GM12878 (cell line): Measurements from ENCODE around the gene KRTAP13-1. TPM values are rescaled to one million over a fixed set of nuclear protein-coding genes. Genes with fewer than 3 reads are reported as not detected.

Source experiments
- ATAC-seq: fragments of 200-7000 bp; cut with Tn5 transposase; 3 replicates; pipeline ENCODE4 v1.9.1; 2020; ENCODE audit warnings: mild to moderate bottlenecking, moderate library complexity
- BruUV-seq: library from RNA; stranded (reverse); fragments of 400-500 nt; replicated peaks from 2 replicates; lab custom pipeline; 2021; lab: Mats Ljungman, UMichigan
- CTCF ChIA-PET: fragments of 300-600 bp; sonication (Branson Sonifier 250); formaldehyde crosslinking; extraction: SDS; loops from one replicate; lab custom pipeline; 2021; ENCODE audit warnings: inconsistent platforms; lab: Yijun Ruan, JAX
- POLR2A ChIA-PET: fragments of 350-600 bp; formaldehyde crosslinking; extraction: SDS; loops from one replicate; lab custom pipeline; 2021; ENCODE audit warnings: inconsistent platforms; lab: Charles Lee
- RAD21 ChIA-PET: fragments of 300-600 bp; sonication (Branson Sonifier 250); formaldehyde crosslinking; loops from one replicate; lab custom pipeline; 2023; ENCODE audit warnings: antibody characterized with exemption; ENCODE audit not compliant: unreplicated experiment; lab: Charles Lee
- SMC1A ChIA-PET: fragments of 300-600 bp; sonication (Branson Sonifier 250); formaldehyde crosslinking; loops from one replicate; lab custom pipeline; 2023; ENCODE audit not compliant: unreplicated experiment, uncharacterized antibody; lab: Charles Lee
- DNase-seq: peaks from one replicate; pipeline ENCODE4 v3.0.0-alpha.2; 2011; ENCODE audit warnings: low read depth, low spot score
- FAIRE-seq: peaks from 3 replicates; lab custom pipeline; 2011; peaks lifted over from hg19 to GRCh38; lab: Jason Lieb, UNC
- H2AFZ ChIP-seq: 2 replicates; pipeline ENCODE4 v1.6.0; 2011; ENCODE audit warnings: low read depth, low read length, control low read depth; ENCODE audit not compliant: control insufficient read depth
- H3K27ac ChIP-seq: 2 replicates; pipeline ENCODE4 v1.5.1; 2011; ENCODE audit warnings: control low read depth; ENCODE audit not compliant: control insufficient read depth, insufficient read depth
- H3K27me3 ChIP-seq, 2 experiments: replicated peaks in 1 of 2; 2 replicates each; pipeline versions ENCODE4 v1.6.0 to v1.6.1; 2011; ENCODE audit warnings: low read length in 1 of 2; ENCODE audit not compliant: control insufficient read depth in 2 of 2, insufficient read depth in 2 of 2
- H3K36me3 ChIP-seq, 2 experiments: 2 replicates each; pipeline ENCODE4 v1.5.1; 2011; ENCODE audit warnings: low read length in 1 of 2; ENCODE audit not compliant: control insufficient read depth in 2 of 2, insufficient read depth in 2 of 2
- H3K4me1 ChIP-seq: 2 replicates; pipeline ENCODE4 v1.6.1; 2011; ENCODE audit warnings: mild to moderate bottlenecking, low read length, moderate library complexity, mixed read lengths; ENCODE audit not compliant: control insufficient read depth, insufficient read depth
- H3K4me2 ChIP-seq: 2 replicates; pipeline ENCODE4 v1.6.0; 2011; ENCODE audit warnings: control low read depth; ENCODE audit not compliant: control insufficient read depth, insufficient read depth
- H3K4me3 ChIP-seq: fragments of 200-600 bp; sonication (generic); 2 replicates; pipeline ENCODE4 v1.5.1; 2016
- H3K79me2 ChIP-seq: 2 replicates; pipeline ENCODE4 v1.6.0; 2011; ENCODE audit warnings: low read length; ENCODE audit not compliant: control insufficient read depth, insufficient read depth
- H3K9ac ChIP-seq: 2 replicates; pipeline ENCODE4 v1.8.0; 2011; ENCODE audit warnings: low read length, control low read depth, mixed read lengths; ENCODE audit not compliant: control insufficient read depth, insufficient read depth
- H3K9me3 ChIP-seq: replicated peaks from 3 replicates; pipeline ENCODE4 v1.5.1; 2011; ENCODE audit warnings: mild to moderate bottlenecking, low read length; ENCODE audit not compliant: control insufficient read depth, insufficient read depth
- H4K20me1 ChIP-seq: 2 replicates; pipeline ENCODE4 v1.6.0; 2011; ENCODE audit not compliant: control insufficient read depth, insufficient read depth
- BACH1 ChIP-seq: fragments of 450-650 bp; IDR thresholded peaks from 2 replicates; pipeline ENCODE4 v1.6.1; 2017; ENCODE audit warnings: mild to moderate bottlenecking, borderline replicate concordance
- BRCA1 ChIP-seq: IDR thresholded peaks from 2 replicates; pipeline ENCODE4 v1.6.1; 2011; ENCODE audit warnings: low read depth, low read length, improper control_type of control experiment
- ETV6 ChIP-seq, 2 experiments: fragments of 450-650 bp in 1 of 2; IDR thresholded peaks in 1 of 2; conservative IDR thresholded peaks in 1 of 2; 2 replicates each; pipeline ENCODE4 v1.6.1; 2014; ENCODE audit warnings: antibody characterized with exemption in 1 of 2, borderline replicate concordance in 1 of 2, low read depth in 1 of 2, mild to moderate bottlenecking in 1 of 2, moderate library complexity in 1 of 2
- EZH2 ChIP-seq: IDR thresholded peaks from 2 replicates; pipeline ENCODE4 v1.6.1; 2012; ENCODE audit warnings: low read depth, mild to moderate bottlenecking, control low read depth, inconsistent platforms, low read length, borderline replicate concordance; ENCODE audit not compliant: control insufficient read depth
- HSF1 ChIP-seq: fragments of 150-350 bp; IDR thresholded peaks from 2 replicates; pipeline ENCODE4 v1.6.1; 2014; ENCODE audit warnings: mild to moderate bottlenecking, low read depth, low read length
- MEF2B ChIP-seq: fragments of 450-650 bp; IDR thresholded peaks from 2 replicates; pipeline ENCODE4 v1.6.1; 2018; ENCODE audit warnings: mild to moderate bottlenecking, moderate library complexity; ENCODE audit not compliant: partially characterized antibody, poor library complexity, severe bottlenecking
- MLLT1 ChIP-seq: fragments of 450-650 bp; IDR thresholded peaks from 2 replicates; pipeline ENCODE4 v1.6.1; 2016; ENCODE audit warnings: mild to moderate bottlenecking
- RCOR1 ChIP-seq: conservative IDR thresholded peaks from 2 replicates; pipeline ENCODE4 v1.6.1; 2012; ENCODE audit warnings: low read depth, low read length, improper control_type of control experiment
- ZBTB40 ChIP-seq: fragments of 450-650 bp; IDR thresholded peaks from 2 replicates; pipeline ENCODE4 v1.6.1; 2016; ENCODE audit warnings: mild to moderate bottlenecking, moderate library complexity, borderline replicate concordance
- ZNF384 ChIP-seq: IDR thresholded peaks from 2 replicates; pipeline ENCODE4 v1.6.1; 2012; ENCODE audit warnings: low read depth, mild to moderate bottlenecking, low read length, improper control_type of control experiment, borderline replicate concordance
- WGBS: methylation state at CpG from one replicate; pipeline ENCODE4 v1.1.6; 2016; ENCODE audit warnings: low lambda C conversion rate; ENCODE audit not compliant: insufficient replicate concordance, insufficient coverage; ENCODE audit errors: missing lambda C conversion rate; 5-methylcytosine and 5-hydroxymethylcytosine counted together
- in situ Hi-C: fragments of 300-500 bp; cut with MboI; formaldehyde crosslinking; loops from 9 replicates; pipeline ENCODE4 v1.14.3; 2018; ENCODE audit warnings: mixed read lengths
- intact Hi-C: fragments of 100-400 bp; cut with micrococcal nuclease; formaldehyde crosslinking; loops from one replicate; pipeline ENCODE4 v1.14.2; 2022; ENCODE audit not compliant: unreplicated experiment
- polyA plus RNA-seq, 11 experiments: library from polyadenylated mRNA; depleted of rRNA in 4 of 11; unstranded in 6 of 11; stranded (reverse) in 5 of 11; fragments of >200 nt; fragmentation: Nextera tagmentation in 4 of 11; fragmentation: Illumina TruSeq in 1 of 11; extraction: Ambion mirVana in 4 of 11; extraction: Trizol in 1 of 11; gene quantifications; 1 replicate in 1 of 11; 2 replicates in 10 of 11; pipeline versions ENCODE4 v1.2.1 to v1.2.3, GENCODE V29; 2011 to 2016; ENCODE audit warnings: inconsistent platforms in 2 of 11, missing spikeins in 2 of 11, low read depth in 1 of 11
- total RNA-seq, 4 experiments: library from RNA; depleted of rRNA in 3 of 4; stranded (reverse); fragments of >200 nt in 3 of 4; fragmentation: Illumina TruSeq in 1 of 4; extraction: Trizol in 1 of 4; gene quantifications; 2 replicates each; pipeline versions ENCODE4 v1.2.1 to v1.2.3, GENCODE V29; 2013 to 2021
- TF ChIP-seq, protein P1 (sequence below): fragments of 450-650 bp; IDR thresholded peaks from 2 replicates; pipeline ENCODE4 v1.6.1; 2017; ENCODE audit warnings: mild to moderate bottlenecking, moderate library complexity

The KRTAP13-1 gene
- total and polyA plus RNA-seq, 10 of the 15 experiments (the other 5 are each of a cell fraction or from before 2014, with no cell fraction given) = not detected

DNA sequence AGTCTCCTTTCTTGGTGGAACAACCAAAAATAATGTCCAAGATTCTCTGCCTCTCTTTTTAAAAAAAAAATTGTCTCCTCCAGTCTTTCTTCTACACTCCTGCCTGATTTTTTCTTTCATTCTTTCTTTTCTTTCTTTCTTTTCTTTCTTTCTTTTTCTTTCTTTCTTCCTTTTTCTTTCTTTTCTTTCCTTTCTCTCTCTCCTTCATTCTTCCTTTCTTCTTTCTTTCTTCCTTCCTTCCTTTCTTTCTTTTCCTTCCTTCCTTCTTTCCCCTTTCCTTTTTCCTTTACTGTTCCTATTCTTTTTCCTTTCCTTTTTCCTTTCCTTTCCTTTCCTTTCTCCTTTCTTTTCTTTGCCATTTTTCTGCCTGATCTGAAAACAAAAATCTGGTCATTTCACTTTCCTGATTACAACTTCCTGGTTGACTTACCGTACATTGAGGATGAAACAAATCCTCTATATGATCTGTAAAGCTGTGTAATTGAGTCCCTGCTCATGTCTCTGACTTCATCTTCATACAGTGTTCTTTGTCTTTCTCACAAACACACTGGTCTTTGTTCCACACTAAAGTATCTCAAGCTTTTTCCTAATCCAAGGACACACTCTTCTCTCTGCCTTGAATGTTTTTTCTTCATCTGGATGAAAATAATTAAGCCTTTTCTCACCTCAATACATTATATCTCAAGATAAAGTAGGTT lies 41.4 kb upstream of the KRTAP13-1 start:
- no TSS peak for BruUV-seq
- Histone ChIP-seq H3K4me3 (no peak overlapping the region), H3K36me3 (no peaks in the 10 kb centered on the region), H3K4me2 (no peak overlapping the region), H2AFZ (no peak overlapping the region), H3K79me2 (no peaks in the 10 kb centered on the region), H3K27me3 (no peaks in the 10 kb centered on the region), H3K9ac (no peak overlapping the region), H3K4me1 (no peaks in the 10 kb centered on the region), H4K20me1 (no peaks in the 10 kb centered on the region), H3K27ac (no peak overlapping the region), H3K9me3 (no peaks in the 10 kb centered on the region)
- TF ChIP-seq MEF2B (no peak), EZH2 (no peak), ETV6 (conservative IDR thresholded peaks at IDR 0.05 in 1 of 2, IDR thresholded peaks at IDR 0.05 in 1 of 2; ENCODE audit: borderline replicate concordance in 1 of 2, low read depth in 1 of 2) (no peak), RCOR1 (no peak), ZBTB40 (no peak), ZNF384 (no peak), MLLT1 (no peak), BACH1 (no peak), BRCA1 (no peak), HSF1 (no peak)
- TF ChIP-seq, protein P1, sequence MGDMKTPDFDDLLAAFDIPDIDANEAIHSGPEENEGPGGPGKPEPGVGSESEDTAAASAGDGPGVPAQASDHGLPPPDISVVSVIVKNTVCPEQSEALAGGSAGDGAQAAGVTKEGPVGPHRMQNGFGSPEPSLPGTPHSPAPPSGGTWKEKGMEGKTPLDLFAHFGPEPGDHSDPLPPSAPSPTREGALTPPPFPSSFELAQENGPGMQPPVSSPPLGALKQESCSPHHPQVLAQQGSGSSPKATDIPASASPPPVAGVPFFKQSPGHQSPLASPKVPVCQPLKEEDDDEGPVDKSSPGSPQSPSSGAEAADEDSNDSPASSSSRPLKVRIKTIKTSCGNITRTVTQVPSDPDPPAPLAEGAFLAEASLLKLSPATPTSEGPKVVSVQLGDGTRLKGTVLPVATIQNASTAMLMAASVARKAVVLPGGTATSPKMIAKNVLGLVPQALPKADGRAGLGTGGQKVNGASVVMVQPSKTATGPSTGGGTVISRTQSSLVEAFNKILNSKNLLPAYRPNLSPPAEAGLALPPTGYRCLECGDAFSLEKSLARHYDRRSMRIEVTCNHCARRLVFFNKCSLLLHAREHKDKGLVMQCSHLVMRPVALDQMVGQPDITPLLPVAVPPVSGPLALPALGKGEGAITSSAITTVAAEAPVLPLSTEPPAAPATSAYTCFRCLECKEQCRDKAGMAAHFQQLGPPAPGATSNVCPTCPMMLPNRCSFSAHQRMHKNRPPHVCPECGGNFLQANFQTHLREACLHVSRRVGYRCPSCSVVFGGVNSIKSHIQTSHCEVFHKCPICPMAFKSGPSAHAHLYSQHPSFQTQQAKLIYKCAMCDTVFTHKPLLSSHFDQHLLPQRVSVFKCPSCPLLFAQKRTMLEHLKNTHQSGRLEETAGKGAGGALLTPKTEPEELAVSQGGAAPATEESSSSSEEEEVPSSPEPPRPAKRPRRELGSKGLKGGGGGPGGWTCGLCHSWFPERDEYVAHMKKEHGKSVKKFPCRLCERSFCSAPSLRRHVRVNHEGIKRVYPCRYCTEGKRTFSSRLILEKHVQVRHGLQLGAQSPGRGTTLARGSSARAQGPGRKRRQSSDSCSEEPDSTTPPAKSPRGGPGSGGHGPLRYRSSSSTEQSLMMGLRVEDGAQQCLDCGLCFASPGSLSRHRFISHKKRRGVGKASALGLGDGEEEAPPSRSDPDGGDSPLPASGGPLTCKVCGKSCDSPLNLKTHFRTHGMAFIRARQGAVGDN = no peak
- DNase-seq = no peak
- POLR2A ChIA-PET = no interaction called here
- SMC1A ChIA-PET = no interaction called here
- CTCF ChIA-PET = no interaction called here
- no peak for FAIRE-seq
- intact Hi-C loops = no loop called here
- RAD21 ChIA-PET = no interaction called here
- in situ Hi-C loops = no loop called here
- no peak for ATAC-seq
- whole genome bisulfite sequencing = 7% methylated on average over 1 of the region's 1 CpG
